Measurements from ENCODE around the gene TTLL11.

DNA sequence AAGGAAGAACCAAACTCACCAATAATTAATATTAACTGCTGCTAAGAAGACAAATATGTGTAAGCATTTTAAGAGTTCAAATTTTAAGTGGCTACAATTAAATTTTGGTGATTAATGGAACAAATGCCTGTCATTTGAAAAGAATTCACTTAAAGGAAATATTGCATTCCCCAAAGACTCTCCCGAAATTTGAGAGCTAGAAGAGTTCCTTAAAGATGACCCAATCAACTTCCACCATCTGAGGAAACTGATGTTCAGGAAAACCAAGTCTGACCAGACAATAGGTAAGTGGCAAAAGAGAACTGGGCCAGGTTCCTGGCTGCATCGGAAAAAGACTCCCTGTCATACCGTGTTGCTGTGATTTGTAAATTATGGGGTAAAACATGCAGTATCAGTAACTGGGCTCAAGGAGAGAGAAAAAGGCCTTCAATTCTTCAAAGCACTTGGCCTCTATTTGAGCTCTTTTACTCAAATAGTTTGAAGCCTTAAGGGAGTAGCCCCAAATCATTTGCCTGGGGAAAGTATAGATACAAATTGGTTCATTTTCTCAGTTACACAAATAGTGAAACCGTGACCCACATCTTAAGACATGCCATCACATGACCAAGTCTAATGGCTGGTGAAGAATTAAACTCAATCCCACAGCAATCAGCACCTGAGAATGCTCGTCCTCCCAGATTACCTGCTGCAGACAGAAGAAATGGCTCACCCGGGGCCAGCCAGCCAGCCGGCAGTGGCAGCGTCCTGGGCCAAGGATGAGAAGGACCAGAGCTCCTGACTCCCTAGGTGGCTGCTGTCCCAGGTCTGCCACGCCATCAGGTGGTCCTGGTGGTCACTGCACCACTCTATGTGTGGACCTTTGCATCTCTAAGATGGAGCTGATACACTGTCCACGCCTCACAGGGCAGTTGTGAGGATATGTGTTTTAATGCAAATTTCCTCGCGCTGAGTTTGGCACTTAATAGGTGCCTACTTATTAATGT lies 162.9 kb downstream of the TTLL11 start:
- no peak for TF ChIP-seq POLR2A (IDR thresholded peaks at IDR 0.05; ENCODE audit: low read length)
- no peak for TF ChIP-seq GATA1 (IDR thresholded peaks at IDR 0.05; ENCODE audit: low read depth, low read length)
